ENCODE results near the gene FUT8.

DNA sequence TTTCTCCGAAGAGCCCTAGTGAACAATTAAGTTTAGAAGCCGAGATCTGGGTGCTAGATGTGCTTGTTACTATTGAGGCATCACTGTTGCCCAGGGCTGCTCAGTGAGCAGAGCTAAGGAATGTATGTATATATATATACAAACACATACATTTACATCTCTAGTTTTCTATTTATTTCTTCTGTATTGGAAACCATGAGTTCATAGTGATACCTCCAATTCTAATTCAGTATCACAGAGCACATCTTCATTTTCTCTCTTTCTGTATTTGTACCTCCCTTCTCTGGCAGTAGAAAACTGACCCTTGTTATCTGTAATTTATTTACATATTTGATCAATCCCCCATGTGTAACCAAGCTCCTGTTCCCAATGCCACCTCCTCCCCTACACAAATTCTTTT is 40.7 kb upstream of the FUT8 start:
- TF ChIP-seq CTCF (IDR thresholded peaks at IDR 0.05) (no peak), POLR2A (IDR thresholded peaks at IDR 0.05) (no peak)

Measured in thyroid gland (tissue), 4 donors.